Esophagus squamous epithelium (tissue), 4 donors: ENCODE data around the gene SNX9.

Experiments used
- CTCF ChIP-seq, 6 experiments: fragments of 450-650 bp in 4 of 6; fragments of 200-600 bp in 2 of 6; sonication (generic) in 2 of 6; IDR thresholded peaks; one replicate each; pipeline ENCODE4 v1.5.1; 2016 to 2019; ENCODE audit warnings: antibody characterized with exemption in 6 of 6, mild to moderate bottlenecking in 4 of 6, moderate library complexity in 4 of 6
- POLR2A ChIP-seq, 4 donors: fragments of 450-650 bp; IDR thresholded peaks; one replicate each; pipeline ENCODE4 v1.6.1; 2017; ENCODE audit warnings: antibody characterized with exemption in 4 of 4, mild to moderate bottlenecking in 4 of 4, moderate library complexity in 3 of 4

GRCh38 chr6:157881342-157881741, 58.3 kb downstream of the SNX9 start:
- TF ChIP-seq POLR2A (IDR thresholded peaks at IDR 0.05) = no peak
- TF ChIP-seq CTCF (IDR thresholded peaks at IDR 0.05) = no peak
